CD4-positive, alpha-beta T cell treated with Interleukin-15 for 4 hours (primary cell): ENCODE data around the gene TSSC4.

Experiments used
- DNase-seq: peaks from one replicate; pipeline ENCODE4 v3.0.0-alpha.2; 2020; ENCODE audit warnings: low spot score

Gene TSSC4

GRCh38 chr11:2418693-2419360 is 18.3 kb downstream of the TSSC4 start:
- DNase-seq, result no peak

GRCh38 chr11:2419638-2420501 is 19.3 kb downstream of the TSSC4 start:
- DNase-seq, result peak; percentile 60

- DNase-seq, result peak; percentile 58
Observed at GRCh38 chr11:2420502-2421225, 20.1 kb downstream of the TSSC4 start.

DNA sequence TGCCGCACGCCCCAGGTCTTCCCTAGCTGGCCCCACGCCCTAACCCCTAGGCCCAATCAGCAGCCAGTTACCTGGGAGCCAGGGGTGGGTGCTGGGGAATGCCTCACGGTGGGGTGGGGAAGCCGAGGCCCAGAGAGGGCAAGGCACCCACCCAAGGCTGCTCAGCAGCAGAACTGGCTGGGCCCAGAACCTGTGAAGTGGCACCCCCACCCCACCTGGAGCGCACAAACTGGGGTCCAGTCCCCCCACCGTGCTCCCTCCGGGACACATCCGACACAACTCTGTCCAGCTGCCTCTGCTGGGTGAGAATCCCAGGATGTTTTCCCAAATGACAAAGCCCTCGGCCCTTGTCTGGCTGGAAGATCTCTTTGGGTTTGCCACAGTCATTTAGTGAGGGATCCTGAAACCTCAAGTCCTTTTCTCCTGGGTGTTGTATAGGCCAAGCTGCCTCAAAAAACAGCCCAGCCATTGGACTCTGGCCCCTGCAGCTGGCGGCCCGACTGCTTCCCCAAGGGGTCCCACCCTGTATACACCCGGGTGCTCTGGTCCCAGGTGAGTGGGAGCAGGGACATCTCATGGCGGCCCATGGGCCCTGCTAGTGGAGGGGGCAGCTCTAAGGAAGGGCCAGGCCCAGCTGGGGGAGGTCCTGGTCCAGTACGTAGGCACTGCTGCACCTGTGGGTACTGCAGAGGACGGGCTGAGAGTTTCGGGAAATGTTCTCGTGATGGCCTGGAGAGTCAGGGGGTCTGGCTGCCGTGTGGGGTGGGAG is 20.9 kb downstream of the TSSC4 start:
- no peak for DNase-seq

GRCh38 chr11:2421996-2422395 is 21.4 kb downstream of the TSSC4 start:
- no peak for DNase-seq

DNA sequence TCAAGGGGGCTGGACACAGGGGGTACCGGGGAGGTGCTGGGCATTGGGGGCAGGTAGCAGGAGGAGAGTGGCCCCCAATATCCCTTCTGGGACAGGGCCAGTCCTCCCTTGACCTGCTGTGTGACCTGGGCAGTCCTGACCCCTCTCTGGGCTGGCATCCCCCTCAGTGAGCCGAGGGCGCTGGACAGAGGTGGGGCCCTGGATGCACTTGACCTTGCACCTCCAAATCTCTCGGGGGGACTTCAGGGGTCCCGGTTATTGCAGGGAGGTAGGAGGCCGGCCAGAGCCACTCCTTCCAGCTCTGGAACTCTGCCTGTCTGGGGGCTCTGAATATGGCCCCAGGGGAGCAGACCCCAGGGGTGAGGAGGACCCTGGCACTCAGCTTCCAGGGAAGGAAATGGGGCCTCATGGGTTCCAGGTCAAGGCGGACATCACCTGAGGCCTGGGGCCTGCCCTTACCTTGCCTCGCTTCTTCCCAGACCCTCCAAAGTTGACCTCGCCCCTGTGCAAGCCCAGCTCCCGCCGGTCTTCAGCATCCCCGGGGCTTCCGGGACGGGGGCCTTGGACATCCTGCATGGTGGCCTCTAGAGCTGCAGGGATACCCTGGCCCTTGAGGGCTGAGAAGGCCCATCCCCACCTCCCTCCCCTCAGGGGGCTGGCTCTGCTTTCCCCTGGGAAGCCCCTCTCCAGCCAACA is 22.1 kb downstream of the TSSC4 start:
- DNase-seq, result no peak

GRCh38 chr11:2423157-2424025 is 22.8 kb downstream of the TSSC4 start:
- DNase-seq, result no peak

DNA sequence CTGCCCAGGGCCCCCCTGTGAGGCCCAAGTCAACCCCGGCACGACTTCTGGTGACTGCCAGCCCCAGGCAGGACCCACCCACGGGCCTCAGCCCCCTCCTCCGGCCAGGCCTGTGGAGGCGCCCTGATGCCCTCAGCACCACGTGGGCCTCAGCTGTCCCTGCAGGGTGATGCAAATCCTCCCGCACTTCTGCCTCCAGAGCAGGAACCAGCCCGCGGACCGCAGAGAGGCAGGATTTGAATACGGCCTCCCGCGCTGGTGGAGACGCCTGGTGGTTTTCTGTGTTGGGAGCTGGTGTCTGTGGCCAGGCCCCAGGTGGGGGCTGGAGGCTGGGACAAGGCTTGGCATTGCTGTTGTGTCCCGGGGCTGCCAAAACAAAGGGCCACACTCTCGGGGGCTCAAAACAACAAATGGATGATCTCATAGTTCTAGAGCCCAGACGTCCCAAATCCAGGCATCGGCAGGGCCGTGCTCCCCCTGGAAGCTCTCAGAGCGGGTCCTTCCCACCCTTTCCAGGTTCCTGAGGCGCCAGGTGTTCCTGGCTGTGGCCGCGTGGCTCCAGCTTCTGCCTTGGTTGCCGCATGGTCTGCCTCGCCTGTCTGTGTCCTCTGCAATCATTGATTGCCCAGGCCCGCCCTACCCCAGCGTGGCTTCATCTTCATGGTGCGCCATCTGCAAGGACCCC is 24.4 kb downstream of the TSSC4 start:
- no peak for DNase-seq

DNA sequence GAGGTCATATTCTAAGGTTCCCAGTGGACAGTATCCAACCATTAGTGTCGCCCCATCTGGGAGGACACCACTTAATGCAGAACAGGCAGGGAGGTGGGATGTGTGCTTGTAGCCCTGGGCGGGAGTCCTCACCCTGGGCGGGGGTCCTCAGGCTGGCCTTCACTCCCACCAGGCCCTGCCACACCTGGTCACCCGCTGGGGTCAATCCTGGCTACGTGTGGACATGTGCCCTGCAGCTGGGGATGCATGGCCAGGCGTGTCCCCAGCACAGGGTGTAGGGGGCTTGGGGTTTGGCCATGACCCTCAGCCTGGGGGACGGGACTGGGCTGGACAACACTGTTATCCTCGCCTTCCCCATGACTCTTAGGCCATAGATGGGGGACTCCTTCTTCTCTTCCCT is 25.0 kb downstream of the TSSC4 start:
- DNase-seq, result no peak

- DNase-seq, result no peak
Observed at GRCh38 chr11:2426221-2426620, 25.7 kb downstream of the TSSC4 start.

GRCh38 chr11:2426826-2427521 is 26.4 kb downstream of the TSSC4 start:
- DNase-seq, result no peak

DNA sequence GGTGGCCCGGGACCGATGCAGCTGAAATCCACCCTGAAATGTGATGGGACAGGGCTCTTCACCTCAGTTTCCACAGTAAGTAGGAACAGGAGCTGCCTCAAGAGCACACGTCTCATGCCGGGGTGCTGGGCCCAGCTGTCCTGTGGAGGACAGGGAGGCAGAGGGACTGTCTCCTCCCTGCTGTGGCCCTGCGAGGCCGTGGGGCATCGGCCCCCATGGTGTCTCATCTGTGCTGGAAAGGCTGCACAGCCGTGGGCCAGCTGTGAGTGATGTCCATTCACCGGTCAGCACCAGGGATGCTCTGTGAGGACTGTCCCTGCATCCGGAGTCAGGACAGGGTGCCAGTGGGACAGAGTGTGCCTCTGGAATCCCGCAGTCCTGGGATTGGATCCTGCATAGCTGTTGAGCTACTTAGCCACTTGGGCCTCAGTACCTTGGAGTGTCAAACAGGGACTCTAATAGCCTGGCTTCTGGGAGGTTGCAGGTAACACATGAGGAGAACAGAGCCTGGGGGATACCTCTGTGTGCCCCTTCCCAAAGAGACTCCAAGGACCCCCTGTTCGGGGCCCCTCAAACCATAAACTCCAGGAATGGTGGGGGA is 27.3 kb downstream of the TSSC4 start:
- DNase-seq, result no peak

GRCh38 chr11:2428322-2428795 is 27.8 kb downstream of the TSSC4 start:
- peak; percentile 85 for DNase-seq

GRCh38 chr11:2431395-2431794 is 30.8 kb downstream of the TSSC4 start:
- no peak for DNase-seq

GRCh38 chr11:2432171-2432621 is 31.6 kb downstream of the TSSC4 start:
- no peak for DNase-seq

GRCh38 chr11:2432628-2433071 is 32.1 kb downstream of the TSSC4 start:
- no peak for DNase-seq

DNA sequence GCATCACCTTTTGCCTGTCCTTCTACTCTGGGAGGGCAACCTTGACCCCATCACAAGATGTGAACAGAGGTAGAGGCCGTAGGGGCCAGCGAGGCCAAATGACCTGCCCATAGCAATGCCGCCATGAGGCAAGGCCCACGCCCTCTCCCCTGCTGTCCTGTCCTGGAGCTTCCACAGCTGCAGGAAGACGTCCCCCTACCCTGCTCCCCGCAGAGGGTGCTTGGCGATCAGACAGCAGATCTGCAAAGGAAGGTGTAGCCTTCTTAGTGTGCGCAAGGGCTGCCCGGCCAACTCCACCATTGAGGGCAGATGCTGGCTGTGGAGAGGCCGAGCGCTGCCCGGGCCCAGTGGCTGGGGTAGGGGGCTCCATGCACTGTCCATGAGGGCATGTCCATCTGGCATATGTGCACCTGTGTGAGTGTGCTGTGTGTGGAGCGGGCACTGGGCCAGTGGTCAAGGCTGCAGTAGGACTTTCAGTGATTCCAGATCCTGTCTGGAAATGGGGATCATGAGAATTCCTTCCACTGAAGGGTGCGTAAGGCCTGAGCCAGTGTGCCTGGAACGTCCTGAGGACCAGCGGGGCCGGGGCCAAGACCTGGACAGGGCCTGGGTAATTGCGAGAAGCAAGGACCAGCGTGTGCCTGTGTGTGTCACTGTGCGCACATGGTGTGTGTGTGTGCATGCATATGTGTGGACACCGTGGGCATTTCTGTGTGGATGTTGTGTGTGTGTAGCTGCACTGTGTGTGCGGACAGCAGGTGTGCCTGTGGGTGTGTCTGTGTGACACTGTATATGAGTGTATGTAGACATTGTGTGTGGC is 32.8 kb downstream of the TSSC4 start:
- no peak for DNase-seq

- DNase-seq, result no peak
Observed at GRCh38 chr11:2434008-2434407, 33.5 kb downstream of the TSSC4 start.
